Activated naive CD4-positive, alpha-beta T cell treated with anti-CD3 and anti-CD28 coated beads, Interleukin-2, amount 10 ng/mL, durations not matched to agents 7 days and 5 days (primary cell): ENCODE data around the gene TOB1.
A peak's percentile ranks its signal among the peaks of the same experiment; 100 is the strongest.

ENCODE experiments used
- CTCF ChIA-PET: fragments of 350-600 bp; sonication (Branson Sonifier 250); formaldehyde crosslinking; loops from one replicate; lab custom pipeline; 2021; ENCODE audit warnings: antibody characterized with exemption; lab: Charles Lee
- DNase-seq: peaks from one replicate; pipeline ENCODE4 v3.0.0-alpha.2; 2020
- H3K27ac Mint-ChIP-seq: one replicate; pipeline ENCODE4 v1.8.0; 2021; ENCODE audit warnings: mild to moderate bottlenecking, moderate library complexity, mixed read lengths
- H3K27me3 Mint-ChIP-seq: one replicate; pipeline ENCODE4 v1.8.0; 2021; ENCODE audit warnings: mild to moderate bottlenecking, mixed read lengths
- H3K36me3 Mint-ChIP-seq: one replicate; pipeline ENCODE4 v1.8.0; 2021; ENCODE audit warnings: mixed read lengths
- H3K4me1 Mint-ChIP-seq: one replicate; pipeline ENCODE4 v1.8.0; 2021; ENCODE audit warnings: mixed read lengths
- H3K4me3 Mint-ChIP-seq: one replicate; pipeline ENCODE4 v1.8.0; 2021; ENCODE audit warnings: mild to moderate bottlenecking, moderate library complexity, mixed read lengths
- H3K9me3 Mint-ChIP-seq: one replicate; pipeline ENCODE4 v1.8.0; 2021; ENCODE audit warnings: mixed read lengths

The TOB1 gene

DNA sequence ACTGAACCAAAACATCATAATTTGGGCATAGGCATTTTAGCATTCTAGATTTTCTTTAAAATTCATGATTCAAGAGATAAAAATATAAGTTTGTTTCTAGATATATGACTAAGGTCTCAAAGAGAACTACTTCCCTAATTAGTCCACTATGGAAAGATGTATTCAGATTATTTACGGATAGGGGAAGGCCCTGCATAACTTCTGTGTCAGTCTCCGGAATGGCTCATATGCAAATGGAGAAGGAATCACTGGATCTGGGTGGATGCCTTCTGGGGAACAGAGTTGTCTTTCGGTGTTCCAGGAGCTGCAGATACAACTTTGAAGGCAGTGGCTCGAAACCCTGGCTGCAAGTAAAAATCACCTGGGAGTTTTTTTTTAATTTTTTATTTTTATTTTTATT lies 47.9 kb downstream of the TOB1 start:
- CTCF ChIA-PET, result interaction anchor here (0.6 to 4.1 kb wide), 3 partner anchors 9 to 77 kb away, joined by 3 to 23 read pairs (median 18); no protein-coding TSS in a partner anchor
- no peaks in the 10 kb centered on the region for H3K9me3 Mint-ChIP-seq

DNA sequence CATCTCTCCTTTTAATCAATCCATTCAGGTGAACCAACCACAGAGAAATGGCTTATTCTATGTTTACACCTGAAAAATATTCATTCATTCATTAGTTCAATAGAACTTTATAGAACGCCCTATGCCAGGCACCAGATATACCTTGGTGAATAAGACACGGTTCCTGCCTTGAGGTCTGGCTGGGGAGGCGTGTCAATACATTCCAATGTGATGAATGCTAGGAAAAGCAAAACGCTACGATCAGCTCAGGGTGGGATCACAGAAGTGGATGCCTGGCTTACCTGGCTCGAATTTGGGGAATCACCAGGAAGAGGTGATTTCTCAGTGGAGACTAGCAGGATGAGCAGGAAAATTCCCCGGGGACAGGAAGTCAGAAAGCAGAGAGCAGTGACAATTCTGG lies 48.3 kb downstream of the TOB1 start:
- Mint-ChIP-seq H3K27me3 (peaks cover 60% of the 10 kb centered on the region), H3K36me3 (no peaks in the 10 kb centered on the region), H3K27ac (no peak overlapping the region), H3K4me1 (peaks cover 8% of the 10 kb centered on the region), H3K4me3 (no peak overlapping the region), H3K9me3 (no peaks in the 10 kb centered on the region)
- CTCF ChIA-PET, result interaction anchor here (0.7 to 4.1 kb wide), 4 partner anchors 9 to 203 kb away, joined by 3 to 23 read pairs (median 10); no protein-coding TSS in a partner anchor
- no peak for DNase-seq

More for the DNA sequence above, 47.9 kb downstream of the TOB1 start:
- Mint-ChIP-seq H3K27ac (no peak overlapping the region), H3K4me1 (peaks cover 8% of the 10 kb centered on the region), H3K36me3 (no peaks in the 10 kb centered on the region), H3K4me3 (no peak overlapping the region), H3K27me3 (peaks cover 60% of the 10 kb centered on the region)
- no peak for DNase-seq

DNA sequence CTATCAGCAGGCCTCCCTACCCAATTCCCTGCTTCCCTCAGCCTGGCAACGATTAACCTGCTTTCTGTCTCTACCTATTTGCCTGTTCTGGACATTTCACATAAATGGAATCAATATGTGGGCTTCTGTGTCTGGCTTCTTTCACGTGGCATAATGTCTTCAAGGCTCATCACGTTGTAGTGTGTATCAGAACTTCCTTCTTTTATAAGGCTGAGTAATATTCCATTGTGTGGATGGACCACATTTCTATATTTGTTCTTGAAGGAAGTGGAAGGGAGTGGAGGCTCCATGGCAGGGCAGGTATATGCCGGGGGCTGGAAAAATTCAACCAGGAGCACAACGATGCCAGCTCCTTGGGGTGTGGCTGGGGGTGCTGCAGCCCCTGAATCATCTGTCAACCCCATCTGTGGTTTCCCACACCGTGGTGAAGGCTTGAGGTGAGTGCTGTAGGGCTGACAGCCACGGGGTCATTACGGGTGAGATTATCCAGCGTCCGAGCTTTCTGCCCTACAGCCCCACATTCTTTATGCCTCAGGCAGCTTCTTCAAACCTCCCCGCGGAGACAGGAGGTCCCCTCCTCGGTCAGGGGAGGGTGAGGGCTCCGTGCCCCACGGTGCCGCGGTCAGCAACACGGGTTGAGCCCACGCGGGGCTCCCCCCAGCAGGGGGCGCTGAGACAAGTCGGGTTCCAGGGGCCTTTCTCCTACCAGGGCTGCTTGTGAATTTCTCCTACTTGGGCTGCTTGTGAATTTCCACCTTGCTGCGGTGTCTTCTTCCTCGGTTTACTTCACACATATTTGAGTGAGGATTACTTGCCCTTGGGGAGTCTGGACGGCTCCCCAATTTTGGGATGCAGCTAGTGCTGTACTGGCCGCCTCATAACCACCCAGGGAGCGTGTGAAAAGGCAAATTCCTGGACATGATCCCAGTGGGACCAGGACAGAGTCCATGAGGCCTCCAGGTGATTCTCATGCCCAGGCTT lies 49.1 kb downstream of the TOB1 start:
- peak; percentile 64 for DNase-seq
- Mint-ChIP-seq H3K27ac (peak overlapping the region; percentile 13), H3K4me1 (peaks cover 8% of the 10 kb centered on the region), H3K4me3 (no peak overlapping the region), H3K36me3 (no peaks in the 10 kb centered on the region), H3K9me3 (no peaks in the 10 kb centered on the region), H3K27me3 (peaks cover 61% of the 10 kb centered on the region)
- CTCF ChIA-PET, result interaction anchor here (0.6 to 4.1 kb wide), 12 partner anchors 10 to 243 kb away, joined by 3 to 23 read pairs (median 4); partner anchors contain the start of gene WFIKKN2

DNA sequence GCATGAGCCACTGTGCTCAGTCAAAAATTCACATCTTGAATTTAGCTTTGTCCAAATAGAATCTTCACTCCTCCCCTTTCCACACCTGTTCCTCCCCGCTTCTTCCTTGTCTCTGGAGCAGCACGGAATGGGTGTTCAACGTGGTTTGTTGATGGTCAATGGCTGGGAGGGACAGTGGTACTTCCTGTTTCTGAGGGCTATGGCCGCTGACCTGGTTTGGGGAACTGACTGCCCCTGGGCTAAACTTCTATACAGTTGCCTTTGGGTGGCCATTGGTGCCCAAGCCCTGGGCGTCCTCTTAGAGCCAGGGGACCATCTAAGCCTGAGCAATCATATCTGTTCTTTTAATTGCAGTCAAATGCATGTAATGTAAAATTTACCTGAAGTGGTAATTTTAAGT lies 49.9 kb downstream of the TOB1 start:
- CTCF ChIA-PET, result interaction anchor here (0.7 to 4.1 kb wide), 8 partner anchors 11 to 244 kb away, joined by 3 to 23 read pairs (median 4); partner anchors contain the start of gene WFIKKN2
- Mint-ChIP-seq H3K27me3 (peaks cover 61% of the 10 kb centered on the region), H3K27ac (no peak overlapping the region), H3K4me3 (no peak overlapping the region), H3K36me3 (no peaks in the 10 kb centered on the region), H3K9me3 (no peaks in the 10 kb centered on the region), H3K4me1 (peaks cover 8% of the 10 kb centered on the region)
- DNase-seq, result no peak

DNA sequence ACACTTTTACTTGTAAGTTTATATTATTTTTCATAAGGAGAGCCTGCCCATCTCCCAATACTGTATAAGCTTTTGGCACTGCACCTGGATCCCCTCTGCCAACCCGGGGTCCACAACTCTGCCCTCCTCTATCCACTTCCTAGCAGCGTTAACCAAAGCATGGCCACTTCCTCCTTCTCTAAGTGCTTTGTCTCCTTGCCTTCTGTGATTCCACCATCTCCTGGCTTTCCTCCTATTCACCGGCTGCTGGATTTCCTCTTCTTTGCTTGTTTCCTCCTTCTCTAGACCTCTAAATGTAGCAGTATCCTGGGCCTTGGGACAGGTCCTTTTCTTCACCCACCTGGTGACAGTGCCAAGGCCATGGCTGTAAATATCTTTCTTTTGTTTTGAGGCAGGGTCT lies 50.8 kb downstream of the TOB1 start:
- CTCF ChIA-PET, result interaction anchor here (0.6 to 4.1 kb wide), 3 partner anchors 9 to 133 kb away, joined by 3 to 23 read pairs (median 3); no protein-coding TSS in a partner anchor
- H3K4me3 Mint-ChIP-seq, result no peak overlapping the region
- H3K27me3 Mint-ChIP-seq, result peaks cover 59% of the 10 kb centered on the region
- H3K36me3 Mint-ChIP-seq, result no peaks in the 10 kb centered on the region
- no peak for DNase-seq
- no peak overlapping the region for H3K27ac Mint-ChIP-seq
- peaks cover 8% of the 10 kb centered on the region for H3K4me1 Mint-ChIP-seq
- H3K9me3 Mint-ChIP-seq, result no peaks in the 10 kb centered on the region

DNA sequence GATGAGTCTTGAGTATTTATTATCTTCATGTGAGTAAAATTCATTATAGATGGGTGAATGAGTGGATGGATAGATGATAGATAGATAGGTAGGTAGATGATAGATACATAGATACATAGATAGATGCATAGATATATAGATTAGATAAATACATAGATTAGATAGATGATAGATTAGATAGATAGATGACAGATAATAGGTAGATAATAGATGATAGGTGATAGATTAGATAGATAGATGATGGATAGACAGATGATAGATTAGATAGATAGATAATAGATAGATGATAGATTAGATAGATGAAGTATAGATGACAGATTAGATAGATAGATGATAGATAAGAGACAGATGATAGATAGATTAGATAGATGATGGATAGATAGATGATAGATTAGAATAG lies 52.6 kb downstream of the TOB1 start:
- peaks cover 3% of the 10 kb centered on the region for H3K4me1 Mint-ChIP-seq
- H3K27ac Mint-ChIP-seq, result no peak overlapping the region
- no peaks in the 10 kb centered on the region for H3K9me3 Mint-ChIP-seq
- peaks cover 47% of the 10 kb centered on the region for H3K27me3 Mint-ChIP-seq
- H3K36me3 Mint-ChIP-seq, result no peaks in the 10 kb centered on the region
- CTCF ChIA-PET, result interaction anchor here (1.2 kb wide), 1 partner anchor 30 kb away, joined by 5 read pairs; no protein-coding TSS in a partner anchor
- H3K4me3 Mint-ChIP-seq, result no peak overlapping the region
- DNase-seq, result no peak
